GM21367 (cell line): Measurements from ENCODE around the gene C17orf75.

ENCODE experiments used
- ATAC-seq: cut with Tn5 transposase; IDR thresholded peaks from one replicate; pipeline ENCODE4 v1.9.1; 2021; ENCODE audit not compliant: unreplicated experiment

The C17orf75 gene

GRCh38 chr17:32307658-32308057 lies 34.3 kb downstream of the C17orf75 start:
- no peak for ATAC-seq

- no peak for ATAC-seq
These were observed 36.9 kb downstream of the C17orf75 start for GRCh38 chr17:32305049-32305448.

GRCh38 chr17:32303781-32304288 lies 38.1 kb downstream of the C17orf75 start:
- ATAC-seq: no peak

- ATAC-seq: no peak
These were observed 38.9 kb downstream of the C17orf75 start for GRCh38 chr17:32302860-32303649.

- ATAC-seq: no peak
These were observed 39.9 kb downstream of the C17orf75 start for GRCh38 chr17:32302037-32302436.

GRCh38 chr17:32299580-32300164 lies 42.3 kb downstream of the C17orf75 start:
- ATAC-seq: no peak

- ATAC-seq: no peak
These were observed 43.0 kb downstream of the C17orf75 start for GRCh38 chr17:32298721-32299579.

- ATAC-seq: no peak
These were observed 43.7 kb downstream of the C17orf75 start for GRCh38 chr17:32298298-32298697.

- ATAC-seq: no peak
These were observed 44.1 kb downstream of the C17orf75 start for GRCh38 chr17:32297860-32298259.

- no peak for ATAC-seq
These were observed 44.5 kb downstream of the C17orf75 start for GRCh38 chr17:32297424-32297823.

- ATAC-seq: no peak
These were observed 49.9 kb downstream of the C17orf75 start for GRCh38 chr17:32292094-32292493.

GRCh38 chr17:32289471-32290070 lies 52.4 kb downstream of the C17orf75 start:
- no peak for ATAC-seq

- no peak for ATAC-seq
These were observed 53.4 kb downstream of the C17orf75 start for GRCh38 chr17:32288615-32289014.

- no peak for ATAC-seq
These were observed 54.0 kb downstream of the C17orf75 start for GRCh38 chr17:32287804-32288511.

- no peak for ATAC-seq
These were observed 55.5 kb downstream of the C17orf75 start for GRCh38 chr17:32286518-32286900.

GRCh38 chr17:32285746-32286517 lies 56.0 kb downstream of the C17orf75 start:
- ATAC-seq: no peak

- ATAC-seq: no peak
These were observed 56.7 kb downstream of the C17orf75 start for GRCh38 chr17:32285306-32285705.

GRCh38 chr17:32283745-32284201 lies 58.2 kb downstream of the C17orf75 start:
- no peak for ATAC-seq

- no peak for ATAC-seq
These were observed 60.9 kb downstream of the C17orf75 start for GRCh38 chr17:32281011-32281451.
